Hepatocyte (in vitro differentiated cells): ENCODE measurements around the gene IP6K3. TPM values are rescaled to one million over a fixed set of nuclear protein-coding genes. Genes with fewer than 3 reads are reported as not detected.

ENCODE experiments used
- DNase-seq: peaks from one replicate; pipeline ENCODE4 v3.0.0-alpha.2; 2016; ENCODE audit warnings: low spot score
- H2AFZ ChIP-seq: fragments of 200-600 bp; sonication (generic); 2 replicates; pipeline ENCODE4 v1.6.0; 2016; ENCODE audit warnings: antibody characterized with exemption, mild to moderate bottlenecking
- H3K27ac ChIP-seq: fragments of 200-600 bp; sonication (generic); 2 replicates; pipeline ENCODE4 v1.5.1; 2016; ENCODE audit warnings: mild to moderate bottlenecking
- H3K27me3 ChIP-seq: fragments of 200-600 bp; sonication (generic); 2 replicates; pipeline ENCODE4 v1.6.1; 2016
- H3K36me3 ChIP-seq: fragments of 200-600 bp; sonication (generic); replicated peaks from 2 replicates; pipeline ENCODE4 v1.5.1; 2016; ENCODE audit warnings: low read depth; ENCODE audit not compliant: insufficient read depth
- H3K4me1 ChIP-seq: fragments of 200-600 bp; sonication (generic); 2 replicates; pipeline ENCODE4 v1.5.1; 2016; ENCODE audit warnings: mild to moderate bottlenecking, moderate library complexity; ENCODE audit not compliant: insufficient read depth
- H3K4me2 ChIP-seq: fragments of 200-600 bp; sonication (generic); 2 replicates; pipeline ENCODE4 v1.6.0; 2016
- H3K4me3 ChIP-seq: fragments of 200-600 bp; sonication (generic); 2 replicates; pipeline ENCODE4 v1.5.1; 2016; ENCODE audit warnings: mild to moderate bottlenecking
- H3K79me2 ChIP-seq: fragments of 200-600 bp; sonication (generic); 2 replicates; pipeline ENCODE4 v1.6.0; 2017; ENCODE audit warnings: mild to moderate bottlenecking
- H3K9me2 ChIP-seq: fragments of 200-600 bp; sonication (generic); replicated peaks from 2 replicates; pipeline ENCODE4 v1.6.0; 2017; ENCODE audit warnings: mild to moderate bottlenecking; ENCODE audit not compliant: insufficient read depth
- H3K9me3 ChIP-seq: fragments of 200-600 bp; sonication (generic); 2 replicates; pipeline ENCODE4 v1.5.1; 2016; ENCODE audit warnings: low read depth, mild to moderate bottlenecking
- H4K20me1 ChIP-seq: fragments of 200-600 bp; sonication (generic); 2 replicates; pipeline ENCODE4 v1.6.0; 2016; ENCODE audit warnings: mild to moderate bottlenecking; ENCODE audit not compliant: insufficient read depth, poor library complexity, severe bottlenecking
- CTCF ChIP-seq: fragments of 200-600 bp; sonication (generic); IDR thresholded peaks from 2 replicates; pipeline ENCODE4 v1.5.1; 2016; ENCODE audit warnings: antibody characterized with exemption, mild to moderate bottlenecking; ENCODE audit not compliant: poor library complexity
- EZH2 ChIP-seq: fragments of 200-600 bp; sonication (generic); IDR thresholded peaks from 2 replicates; pipeline ENCODE4 v1.6.1; 2016; ENCODE audit warnings: antibody characterized with exemption, mild to moderate bottlenecking, borderline replicate concordance
- EZH2phosphoT487 ChIP-seq: fragments of 200-600 bp; sonication (generic); IDR thresholded peaks from one replicate; pipeline ENCODE4 v1.6.1; 2018; ENCODE audit warnings: antibody characterized with exemption, mild to moderate bottlenecking, low read depth, moderate library complexity; ENCODE audit not compliant: unreplicated experiment, severe bottlenecking
- WGBS: methylation state at CpG from one replicate; pipeline ENCODE4 v1.1.6; 2016; ENCODE audit warnings: low lambda C conversion rate; ENCODE audit errors: missing lambda C conversion rate; 5-methylcytosine and 5-hydroxymethylcytosine counted together
- polyA plus RNA-seq: library from polyadenylated mRNA; unstranded; fragments of >200 nt; fragmentation: Nextera tagmentation; extraction: Ambion mirVana; gene quantifications from 2 replicates; pipeline ENCODE4 v1.2.1, GENCODE V29; 2016
- total RNA-seq: library from RNA; depleted of rRNA; stranded (reverse); fragments of >200 nt; gene quantifications from 2 replicates; pipeline ENCODE4 v1.2.3, GENCODE V29; 2014

The IP6K3 gene
- total and polyA plus RNA-seq, 2 experiments from 2014 or later = 9.5 to 25.3 TPM

DNA sequence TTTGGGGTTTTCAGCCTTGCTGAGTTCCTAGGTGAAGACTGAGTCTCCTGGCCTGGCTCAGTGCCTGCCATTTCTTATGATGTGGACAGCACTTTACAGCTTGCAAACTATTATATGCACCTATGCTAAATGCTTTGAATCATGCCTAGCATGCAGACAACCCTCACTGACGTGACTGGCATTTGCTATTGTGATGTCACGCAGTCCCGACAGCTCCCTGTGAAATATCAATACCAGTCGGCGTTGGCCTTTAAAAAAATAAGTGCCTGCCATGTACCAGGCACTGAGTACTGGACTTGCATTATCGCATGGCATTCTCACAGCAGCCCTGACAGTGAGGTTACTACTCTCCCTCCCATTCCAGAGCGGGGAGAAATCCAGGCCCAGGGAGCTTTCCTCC lies 70.7 kb downstream of the IP6K3 start:
- no peak for TF ChIP-seq EZH2
- TF ChIP-seq EZH2phosphoT487 = no peak
- TF ChIP-seq CTCF = no peak
- H3K4me2 ChIP-seq = no peak overlapping the region

GRCh38 chr6:33673851-33674250 lies 72.9 kb downstream of the IP6K3 start:
- Histone ChIP-seq H3K36me3 (no peaks in the 10 kb centered on the region), H3K9me3 (no peaks in the 10 kb centered on the region), H3K4me2 (no peak overlapping the region)

More for the DNA sequence above, 70.7 kb downstream of the IP6K3 start:
- no peak overlapping the region for H3K4me3 ChIP-seq
- H4K20me1 ChIP-seq = no peaks in the 10 kb centered on the region
- no peak for DNase-seq
- H2AFZ ChIP-seq = no peak overlapping the region
- 98% methylated on average over 7 of the region's 7 CpGs for WGBS
- H3K4me1 ChIP-seq = no peaks in the 10 kb centered on the region
- H3K27me3 ChIP-seq = no peaks in the 10 kb centered on the region
- no peaks in the 10 kb centered on the region for H3K9me3 ChIP-seq
- no peak overlapping the region for H3K27ac ChIP-seq
- H3K79me2 ChIP-seq = no peaks in the 10 kb centered on the region
- no peaks in the 10 kb centered on the region for H3K36me3 ChIP-seq
- no peaks in the 10 kb centered on the region for H3K9me2 ChIP-seq

DNA sequence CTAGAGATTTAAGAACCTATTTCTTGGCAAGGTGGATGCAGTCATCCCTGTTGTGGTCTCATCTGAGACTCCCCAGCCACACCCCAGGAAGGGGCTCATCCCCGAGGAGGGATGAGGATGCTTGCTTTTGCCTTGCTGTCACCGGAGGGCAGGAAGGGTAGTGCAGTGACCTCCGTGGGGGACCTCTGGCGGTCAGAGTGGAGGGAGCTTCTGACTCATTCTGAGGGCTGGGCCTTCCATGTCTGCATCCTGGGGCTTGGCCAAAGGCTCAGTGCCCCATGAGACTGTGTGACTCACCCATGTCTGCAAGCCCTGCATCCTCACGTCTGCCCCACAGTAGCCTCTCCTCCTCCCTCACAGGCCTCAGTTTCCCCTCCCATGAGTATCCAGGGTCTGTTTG lies 73.9 kb downstream of the IP6K3 start:
- no peak overlapping the region for H3K4me2 ChIP-seq
- 33% methylated on average over 5 of the region's 5 CpGs for WGBS

More at GRCh38 chr6:33673851-33674250, 72.9 kb downstream of the IP6K3 start:
- H3K4me1 ChIP-seq = no peaks in the 10 kb centered on the region
- H4K20me1 ChIP-seq = no peaks in the 10 kb centered on the region
- no peak overlapping the region for H2AFZ ChIP-seq
- no peak overlapping the region for H3K27ac ChIP-seq
- 78% methylated on average over 7 of the region's 7 CpGs for WGBS
- H3K4me3 ChIP-seq = no peak overlapping the region
- TF ChIP-seq CTCF = no peak
- TF ChIP-seq EZH2 = no peak
- TF ChIP-seq EZH2phosphoT487 = no peak
- no peaks in the 10 kb centered on the region for H3K9me2 ChIP-seq
- H3K79me2 ChIP-seq = no peaks in the 10 kb centered on the region
- DNase-seq = no peak
- no peaks in the 10 kb centered on the region for H3K27me3 ChIP-seq

More for the DNA sequence above, 73.9 kb downstream of the IP6K3 start:
- Histone ChIP-seq H3K27ac (no peak overlapping the region), H4K20me1 (no peaks in the 10 kb centered on the region), H3K36me3 (no peaks in the 10 kb centered on the region), H3K4me3 (no peak overlapping the region), H3K79me2 (no peaks in the 10 kb centered on the region), H2AFZ (no peak overlapping the region), H3K9me2 (no peaks in the 10 kb centered on the region), H3K4me1 (no peaks in the 10 kb centered on the region), H3K27me3 (no peaks in the 10 kb centered on the region), H3K9me3 (no peaks in the 10 kb centered on the region)
- peak; percentile 87 for DNase-seq
- TF ChIP-seq EZH2phosphoT487 = no peak
- TF ChIP-seq EZH2 = no peak
- peak; percentile 34 for TF ChIP-seq CTCF
